Sciatic nerve (tissue), 2 donors: Measurements from ENCODE around the gene RAC3. TPM values are rescaled to one million over a fixed set of nuclear protein-coding genes. Genes with fewer than 3 reads are reported as not detected.

Experiments used
- ATAC-seq: fragments of 200-7000 bp; cut with Tn5 transposase; one replicate; pipeline ENCODE4 v1.9.1; 2020; ENCODE audit warnings: mild to moderate bottlenecking, moderate library complexity
- DNase-seq: peaks from one replicate; pipeline ENCODE4 v3.0.0-alpha.2; 2020; ENCODE audit warnings: low spot score
- intact Hi-C: fragments of 100-400 bp; cut with DNase I; formaldehyde crosslinking; loops from one replicate; pipeline ENCODE4 v1.14.2; 2022
- total RNA-seq: library from RNA; stranded (reverse); fragmentation: NEBNext Ultra II Directional; extraction: Animal tissue kit (Norgen Biotek cat#: 25700); gene quantifications from one replicate; pipeline ENCODE4 v1.2.1, GENCODE V29; 2021
- donor health status: DM: no; HTN: no; CAD: no.
- donor health status: DM: no; HTN: no; CAD: no.

RAC3 gene
- total RNA-seq, 1 donor from 2014 or later = 4.0 TPM

- ATAC-seq (no peak), DNase-seq (no peak)
- intact Hi-C loops = loop anchor here (1.0 kb wide), 1 partner anchor 47 kb away; no protein-coding TSS in a partner anchor
These were observed 47.0 kb downstream of the RAC3 start for GRCh38 chr17:82078433-82078832.

GRCh38 chr17:82079001-82079677 is 47.7 kb downstream of the RAC3 start:
- intact Hi-C loops = no loop called here
- ATAC-seq (no peak), DNase-seq (no peak)

- DNase-seq (no peak), ATAC-seq (no peak)
- intact Hi-C loops = loop anchor here (10.0 kb wide), 1 partner anchor 45 kb away; the partner anchor contains the start of genes DCXR and RAC3
These were observed 48.7 kb downstream of the RAC3 start for GRCh38 chr17:82080048-82080788.

- no peak for DNase-seq
- intact Hi-C loops = loop anchor here (10.0 kb wide), 1 partner anchor 46 kb away; the partner anchor contains the start of genes DCXR and RAC3
- ATAC-seq = no peak
These were observed 49.4 kb downstream of the RAC3 start for GRCh38 chr17:82080789-82081464.

GRCh38 chr17:82081546-82081945 is 50.1 kb downstream of the RAC3 start:
- intact Hi-C loops = loop anchor here (10.0 kb wide), 1 partner anchor 47 kb away; the partner anchor contains the start of genes DCXR and RAC3
- no peak for DNase-seq
- no peak for ATAC-seq

- DNase-seq = no peak
- ATAC-seq = no peak
- intact Hi-C loops = loop anchor here (10.0 kb wide), 1 partner anchor 47 kb away; the partner anchor contains the start of genes DCXR and RAC3
These were observed 50.5 kb downstream of the RAC3 start for GRCh38 chr17:82081966-82082365.

GRCh38 chr17:82082456-82082855 is 51.0 kb downstream of the RAC3 start:
- DNase-seq = no peak
- intact Hi-C loops = loop anchor here (10.0 kb wide), 1 partner anchor 48 kb away; the partner anchor contains the start of genes DCXR and RAC3

GRCh38 chr17:82083009-82083408 is 51.5 kb downstream of the RAC3 start:
- no peak for ATAC-seq
- DNase-seq = no peak
- intact Hi-C loops = loop anchor here (10.0 kb wide), 1 partner anchor 48 kb away; the partner anchor contains the start of genes DCXR and RAC3

More at GRCh38 chr17:82082456-82082855, 51.0 kb downstream of the RAC3 start:
- no peak for ATAC-seq

Other genes with a start within 250 kb of the RAC3 start
- gene GCGR, start 227.5 kb upstream of the RAC3 start, total RNA-seq = 7.8 TPM
- gene MCRIP1, start 198.4 kb upstream of the RAC3 start, total RNA-seq = 91.5 TPM
- gene PPP1R27, start 196.6 kb upstream of the RAC3 start, total RNA-seq = not detected
- 248 TPM for gene P4HB, start 171.1 kb upstream of the RAC3 start, total RNA-seq
- gene ARHGDIA, start 160.3 kb upstream of the RAC3 start, total RNA-seq = 387 TPM
- 45.9 TPM for gene ALYREF, start 140.1 kb upstream of the RAC3 start, total RNA-seq
- 58.2 TPM for gene ANAPC11, start 140.0 kb upstream of the RAC3 start, total RNA-seq
- 0.80 TPM for gene NPB, start 129.4 kb upstream of the RAC3 start, total RNA-seq
- gene PCYT2, start 120.3 kb upstream of the RAC3 start, total RNA-seq = 34.1 TPM
- gene SIRT7, start 113.5 kb upstream of the RAC3 start, total RNA-seq = 17.7 TPM
- 27.8 TPM for gene MAFG, start 103.9 kb upstream of the RAC3 start, total RNA-seq
- gene PYCR1, start 94.4 kb upstream of the RAC3 start, total RNA-seq = 8.0 TPM
- gene MYADML2, start 84.4 kb upstream of the RAC3 start, total RNA-seq = not detected
- gene NOTUM, start 70.5 kb upstream of the RAC3 start, total RNA-seq = not detected
- 32.5 TPM for gene ASPSCR1, start 54.0 kb upstream of the RAC3 start, total RNA-seq
- gene CENPX, start 8.8 kb upstream of the RAC3 start, total RNA-seq = 33.6 TPM
- 8.6 TPM for gene LRRC45, start 8.4 kb upstream of the RAC3 start, total RNA-seq
- gene DCXR, start 6.0 kb downstream of the RAC3 start, total RNA-seq = 80.0 TPM
- 42.4 TPM for gene RFNG, start 20.1 kb downstream of the RAC3 start, total RNA-seq
- gene GPS1, start 20.2 kb downstream of the RAC3 start, total RNA-seq = 68.2 TPM
- 57.1 TPM for gene DUS1L, start 34.1 kb downstream of the RAC3 start, total RNA-seq
- 280 TPM for gene FASN, start 66.6 kb downstream of the RAC3 start, total RNA-seq
- gene CCDC57, start 181.2 kb downstream of the RAC3 start, total RNA-seq = 50.6 TPM
- 53.1 TPM for gene SLC16A3, start 197.4 kb downstream of the RAC3 start, total RNA-seq
- 152 TPM for gene CSNK1D, start 242.0 kb downstream of the RAC3 start, total RNA-seq